GM18526 (cell line): ENCODE data around the gene GSK3A.

ENCODE experiments used
- POLR2A ChIP-seq: IDR thresholded peaks from 3 replicates; pipeline ENCODE4 v1.6.1; 2011; ENCODE audit not compliant: insufficient read length; ENCODE audit errors: extremely low read depth

Gene GSK3A

DNA sequence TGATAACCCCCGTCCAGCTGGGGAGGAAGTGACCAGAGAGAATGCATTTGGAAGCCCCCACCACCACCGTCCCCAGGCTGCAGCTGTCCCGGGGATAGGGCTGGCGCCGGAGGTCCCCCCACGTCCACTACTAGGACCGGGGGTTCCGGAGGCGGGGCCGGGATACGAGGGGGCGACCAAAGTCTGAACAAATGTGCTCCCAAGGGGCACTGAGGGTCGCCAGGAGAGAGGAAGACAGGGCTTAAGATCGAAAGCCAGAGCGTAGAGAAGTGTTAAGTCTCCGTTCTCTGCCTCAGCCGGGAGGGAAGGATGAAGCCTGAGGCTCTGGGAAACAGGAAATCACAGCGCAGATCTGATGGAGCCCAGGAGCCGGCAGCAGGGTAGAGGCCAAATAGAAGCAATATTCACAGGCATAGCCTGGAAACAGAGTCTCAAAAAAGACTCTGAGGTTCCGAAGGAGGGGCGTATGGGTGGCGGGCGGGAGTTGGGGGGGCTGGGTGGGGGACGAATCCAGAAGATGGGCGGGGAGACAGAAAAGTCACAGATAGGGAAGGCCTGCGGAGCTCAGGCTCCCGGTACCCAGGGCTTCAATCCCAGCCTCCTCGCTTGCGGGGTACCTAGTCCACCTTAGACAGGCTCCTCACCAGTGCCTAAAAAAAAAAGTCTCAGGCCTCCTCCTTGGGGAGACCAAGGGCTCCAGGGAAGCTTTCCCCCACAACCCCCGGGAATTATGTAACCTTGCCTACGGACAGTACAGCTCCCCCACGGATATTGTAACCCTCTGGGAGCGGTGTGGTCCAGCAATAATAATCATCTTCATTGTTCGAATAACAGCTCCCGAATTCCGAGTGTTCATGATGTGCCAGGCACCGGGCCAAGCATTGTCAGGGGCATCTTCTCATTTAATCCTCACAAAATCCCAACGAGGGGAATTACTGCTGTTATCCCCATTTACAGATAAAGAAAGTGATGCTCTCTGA lies 13.7 kb upstream of the GSK3A start:
- TF ChIP-seq POLR2A, result no peak

DNA sequence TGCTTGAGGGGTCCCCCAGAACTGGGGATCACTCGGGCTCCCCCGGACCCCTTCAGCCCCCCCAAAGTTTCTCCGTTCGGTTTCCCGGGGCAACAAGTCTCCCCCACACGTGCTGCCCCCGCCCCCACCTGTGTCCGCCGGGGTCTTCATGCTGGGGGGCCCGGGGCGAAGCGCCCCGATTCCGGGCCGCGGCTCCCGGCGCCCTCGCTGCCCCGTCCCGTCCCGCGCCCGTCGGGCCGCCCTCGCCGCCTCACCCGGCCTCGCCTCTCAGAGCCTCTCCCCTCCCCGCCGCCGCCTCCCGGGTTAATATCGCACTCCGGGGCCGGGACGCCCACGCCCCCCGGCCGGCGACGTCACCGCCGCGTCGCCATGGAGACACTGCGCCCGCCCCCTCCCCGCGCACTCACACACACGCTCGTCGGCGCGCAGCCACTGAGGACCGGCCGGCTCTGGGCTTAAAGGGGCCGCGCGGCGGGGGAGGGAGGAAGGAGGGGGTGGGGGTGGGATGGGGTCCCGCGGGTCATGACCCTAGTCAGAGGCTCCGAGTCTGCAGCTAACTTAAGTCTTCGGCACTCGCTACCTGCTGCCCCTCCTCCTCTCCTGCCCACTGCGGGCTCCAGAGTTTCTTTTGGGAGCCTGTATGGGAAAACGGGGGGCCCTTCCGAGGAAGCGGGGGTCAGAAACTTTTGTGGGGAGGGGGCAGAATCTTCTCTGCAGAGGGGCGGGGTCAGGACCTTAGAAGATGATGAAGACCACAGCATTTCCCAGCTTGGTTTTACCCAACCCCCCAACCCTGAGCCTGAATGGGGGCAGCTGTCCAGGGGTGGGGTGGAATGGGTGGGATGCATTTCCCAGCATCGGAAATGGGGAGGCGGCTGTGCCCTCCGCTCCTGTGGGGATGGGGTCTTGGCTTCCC lies 12.7 kb upstream of the GSK3A start, which contains the start of gene ERF:
ERF (minus strand) TSS at position 279 of the 916 bp plus-strand sequence; CDS start at position 150, 129 bp downstream.
- TF ChIP-seq POLR2A, result peak; percentile 78

DNA sequence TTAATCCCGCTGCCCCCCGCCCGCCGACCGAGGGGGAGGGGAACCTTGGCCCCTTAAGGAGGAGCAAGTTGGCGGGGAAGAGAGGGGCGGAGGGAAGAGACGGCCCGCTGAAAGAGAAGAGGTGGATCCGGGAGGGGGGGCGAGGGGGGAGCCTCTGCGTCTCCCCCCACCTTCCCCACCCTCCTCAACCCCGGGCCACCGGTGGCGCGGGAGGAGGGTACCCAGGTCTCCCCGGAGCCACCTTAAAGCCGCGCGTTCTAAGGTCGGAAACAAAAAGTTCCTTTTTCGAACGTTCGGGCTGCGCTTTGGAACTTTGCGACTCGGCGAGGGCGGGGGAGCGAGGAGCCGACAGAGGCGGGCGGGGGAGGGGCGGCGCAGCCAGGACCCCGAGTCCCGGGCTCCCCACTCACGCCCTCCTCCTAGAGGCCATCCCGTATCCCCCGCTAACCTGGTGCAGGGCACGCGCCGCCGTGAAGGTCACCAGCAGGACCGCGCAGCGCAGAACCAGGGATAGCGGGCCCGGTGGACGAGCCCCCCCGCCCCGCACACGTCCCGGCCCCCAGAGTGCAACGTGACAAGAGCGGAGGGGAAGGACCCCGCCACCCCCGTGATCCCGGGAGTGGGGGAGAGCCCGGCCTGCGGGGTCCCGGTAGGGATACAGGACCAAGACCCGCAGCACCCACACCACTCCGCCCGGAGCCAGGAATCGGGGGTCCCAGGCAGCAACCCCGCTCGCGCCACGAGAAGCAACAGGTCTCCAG lies 11.9 kb upstream of the GSK3A start:
- no peak for TF ChIP-seq POLR2A

GRCh38 chr19:42253245-42254088 lies 11.1 kb upstream of the GSK3A start:
- TF ChIP-seq POLR2A, result peak; percentile 42

DNA sequence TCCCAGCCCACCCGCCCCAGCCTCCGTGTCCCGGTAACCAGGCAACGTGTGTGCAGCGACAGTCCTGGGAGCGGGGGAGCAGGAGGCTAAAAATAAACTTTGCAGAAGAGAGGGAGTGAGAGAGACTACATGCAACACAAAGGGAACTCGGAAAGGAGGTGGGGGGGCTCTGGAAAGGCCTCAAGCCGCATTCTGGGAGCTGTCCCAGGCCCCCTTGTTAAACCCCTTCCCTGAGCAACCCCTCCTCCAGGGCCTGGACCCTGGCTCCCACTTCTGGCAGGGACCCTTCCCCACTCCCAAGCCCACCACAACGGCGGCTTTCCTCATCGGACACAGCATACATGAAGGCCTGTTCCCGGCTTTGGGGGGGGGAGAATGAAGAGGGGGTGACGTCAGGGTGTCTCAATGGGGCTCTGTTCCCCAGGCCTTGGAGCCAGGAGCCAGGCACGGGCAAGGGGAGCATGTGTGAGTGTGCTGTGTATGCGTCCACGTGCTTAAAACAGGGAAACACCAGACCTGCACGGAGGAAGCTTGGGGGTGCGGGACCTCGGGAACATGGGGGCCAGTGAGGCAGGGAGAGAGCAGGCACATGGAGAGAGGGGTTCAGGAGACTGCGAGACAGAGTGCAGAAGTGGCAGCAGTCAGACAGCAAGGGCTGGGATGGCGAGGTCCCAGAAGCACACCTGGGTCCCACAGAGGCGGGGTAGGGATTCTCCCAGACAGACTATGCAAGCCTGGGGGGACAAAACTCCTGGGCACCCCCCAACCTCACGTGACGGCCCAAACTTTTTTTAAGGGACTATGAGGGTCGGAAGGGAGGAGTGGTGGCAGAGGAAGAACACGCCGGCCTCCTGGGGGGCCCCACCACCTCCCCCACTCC lies 10.2 kb upstream of the GSK3A start:
- no peak for TF ChIP-seq POLR2A

GRCh38 chr19:42251572-42252358 lies 9.4 kb upstream of the GSK3A start:
- no peak for TF ChIP-seq POLR2A

DNA sequence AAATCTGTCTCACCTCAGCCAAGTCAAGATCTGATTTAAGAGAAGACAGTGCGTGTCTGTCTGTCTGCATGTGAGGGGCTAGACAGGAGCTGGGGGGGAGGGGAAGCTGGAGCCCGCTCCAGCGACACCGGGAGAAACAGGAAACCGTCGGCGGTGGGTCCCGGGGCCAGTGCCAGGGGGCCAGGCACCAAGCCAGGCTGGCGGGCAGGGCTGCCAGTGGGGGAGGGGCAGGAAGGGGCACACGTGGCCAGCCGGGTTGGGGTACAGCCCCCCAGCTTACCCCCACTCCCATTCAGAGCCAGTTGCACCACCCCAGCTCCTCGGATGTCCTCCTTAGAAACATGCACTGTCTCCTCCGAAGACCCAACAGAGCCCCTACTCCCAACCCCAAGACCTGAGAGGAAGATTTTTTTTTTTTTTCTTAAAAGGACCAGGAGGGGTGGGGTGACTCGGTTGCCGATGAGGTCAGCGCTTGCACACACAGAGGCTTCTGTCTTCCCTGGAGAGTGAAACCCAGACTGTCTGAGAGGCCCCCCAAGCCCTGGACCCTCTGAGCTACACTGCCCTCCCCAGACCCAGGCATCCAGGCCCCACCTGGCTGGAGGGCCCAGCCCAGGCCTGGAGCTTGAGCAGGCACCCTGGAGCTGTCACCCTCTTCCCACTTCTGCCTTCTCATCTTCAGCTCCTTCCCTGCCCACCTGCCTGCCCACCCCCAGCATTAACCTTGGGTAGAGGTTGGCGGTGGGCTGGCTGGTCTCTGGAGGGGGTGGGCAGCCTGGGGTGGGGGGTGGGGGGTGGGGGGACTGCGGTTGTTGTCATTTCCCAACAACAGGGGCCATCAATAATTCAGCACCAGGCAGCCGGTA lies 8.5 kb upstream of the GSK3A start:
- TF ChIP-seq POLR2A, result no peak

GRCh38 chr19:42250183-42250665 lies 7.8 kb upstream of the GSK3A start:
- TF ChIP-seq POLR2A, result no peak

GRCh38 chr19:42249769-42250168 lies 7.4 kb upstream of the GSK3A start:
- TF ChIP-seq POLR2A, result no peak

- no peak for TF ChIP-seq POLR2A
Observed at GRCh38 chr19:42249149-42249750, 6.8 kb upstream of the GSK3A start.

DNA sequence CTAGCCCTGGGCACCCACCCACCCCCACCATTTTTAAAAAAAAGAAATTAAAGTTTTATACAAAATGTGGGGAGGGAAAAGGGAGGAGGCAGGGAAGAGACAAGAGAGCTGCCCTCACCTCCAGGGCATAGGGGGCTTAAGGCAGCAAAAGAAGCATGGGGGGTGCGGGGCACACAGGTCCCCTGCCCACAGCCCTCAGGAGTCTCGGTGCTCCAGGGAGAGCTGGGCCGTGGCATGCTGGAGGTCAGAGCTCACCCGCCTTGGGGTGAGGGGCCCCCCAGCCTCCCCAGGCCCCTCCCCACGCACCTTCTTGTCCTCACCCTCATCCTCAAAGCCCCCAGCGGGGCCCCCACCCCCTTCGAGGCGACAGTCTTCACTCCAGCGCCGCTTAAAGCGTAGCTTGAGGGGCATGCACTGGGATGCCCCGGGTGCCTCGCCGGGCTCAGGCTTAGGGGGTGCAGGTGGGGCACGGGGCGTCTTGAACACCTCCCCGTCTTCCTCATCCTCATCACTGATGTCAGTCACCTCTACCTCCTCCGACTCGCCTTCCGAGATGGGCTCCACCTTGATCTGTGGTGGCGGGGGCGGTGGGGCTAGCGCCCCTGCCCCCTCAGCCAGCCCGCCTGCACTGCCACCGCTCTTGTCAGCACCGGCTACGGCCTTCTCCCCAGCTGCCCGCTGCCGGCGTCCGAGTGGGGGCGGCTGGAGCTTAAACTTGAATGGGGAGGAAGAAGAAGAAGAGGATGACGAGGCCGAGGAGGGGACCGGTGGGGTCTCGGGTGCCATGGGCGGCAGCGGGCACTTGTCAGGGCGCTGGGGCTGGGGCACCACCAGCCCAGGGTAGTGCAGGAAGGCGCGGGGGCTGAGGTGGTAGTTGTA lies 6.1 kb upstream of the GSK3A start:
- TF ChIP-seq POLR2A, result no peak
